Right cardiac atrium (tissue), 5 donors: ENCODE data around the gene HIRA. TPM values are rescaled to one million over a fixed set of nuclear protein-coding genes. Genes with fewer than 3 reads are reported as not detected.

Source experiments
- ATAC-seq, 2 donors: fragments of 200-7000 bp; cut with Tn5 transposase; one replicate each; pipeline versions ENCODE4 v1.8.0 to v1.9.1; 2020; ENCODE audit warnings: moderate library complexity in 2 of 2, mild to moderate bottlenecking in 1 of 2
- DNase-seq, 3 donors: peaks; one replicate each; pipeline ENCODE4 v3.0.0-alpha.2; 2020
- H3K27ac ChIP-seq: one replicate; pipeline ENCODE4 v1.5.1; 2013; ENCODE audit warnings: mild to moderate bottlenecking, low read length, control low read depth, moderate library complexity
- H3K27me3 ChIP-seq: one replicate; pipeline ENCODE4 v1.6.1; 2013; ENCODE audit not compliant: control insufficient read depth, insufficient read depth
- H3K4me1 ChIP-seq: one replicate; pipeline ENCODE4 v1.6.1; 2013; ENCODE audit warnings: low read length; ENCODE audit not compliant: control insufficient read depth, insufficient read depth
- H3K4me3 ChIP-seq: one replicate; pipeline ENCODE4 v1.5.1; 2013; ENCODE audit warnings: low read length, control low read depth
- H3K9me3 ChIP-seq: one replicate; pipeline ENCODE4 v1.6.1; 2013; ENCODE audit warnings: low read length; ENCODE audit not compliant: control insufficient read depth
- WGBS: extraction: QIAGEN DNeasy Blood & Tissue Kit; methylation state at CpG from one replicate; pipeline ENCODE4 v1.1.7; 2013; 5-methylcytosine and 5-hydroxymethylcytosine counted together
- intact Hi-C, 4 donors: fragments of 100-400 bp; cut with DNase I; formaldehyde crosslinking; loops; one replicate each; pipeline versions ENCODE4 v1.11.0 to v1.14.0; 2022 to 2023
- polyA plus RNA-seq: library from polyadenylated mRNA; stranded (reverse); fragments of 200-250 nt; gene quantifications from one replicate; pipeline ENCODE4 v1.2.3, GENCODE V29; 2013
- total RNA-seq, 4 donors: library from RNA; stranded (reverse); fragmentation: NEBNext Ultra II Directional; extraction: Animal tissue kit (Norgen Biotek cat#: 25700); gene quantifications; one replicate each; pipeline ENCODE4 v1.2.1, GENCODE V29; 2021
- donor health status: healthy with polysubstance abuse.
- donor health status: DM: no; HTN: yes; CAD: no.
- donor health status: DM: no; HTN: no; CAD: no.
- donor health status: DM: no; HTN: yes; CAD: no; lungs with severe emphysema.
- donor health status: DM: yes; HTN: yes; CAD: no.

The HIRA gene
- total and polyA plus RNA-seq, 5 donors = 6.2 to 16.1 (median 14.1) TPM

GRCh38 chr22:19351604-19352003 lies 79.9 kb downstream of the HIRA start:
- DNase-seq = no peak
- intact Hi-C loops = no loop called here
- WGBS = 90% methylated on average over 6 of the region's 6 CpGs

GRCh38 chr22:19350947-19351346 lies 80.6 kb downstream of the HIRA start:
- WGBS = 96% methylated on average over 9 of the region's 9 CpGs
- ATAC-seq (no peak), DNase-seq (no peak)
- no peaks in the 10 kb centered on the region for H3K4me1 ChIP-seq
- no peak overlapping the region for H3K4me3 ChIP-seq
- no peaks in the 10 kb centered on the region for H3K27me3 ChIP-seq
- H3K9me3 ChIP-seq = no peaks in the 10 kb centered on the region
- H3K27ac ChIP-seq = no peak overlapping the region
- intact Hi-C loops = no loop called here

More at GRCh38 chr22:19351604-19352003, 79.9 kb downstream of the HIRA start:
- Histone ChIP-seq H3K27ac (no peak overlapping the region), H3K9me3 (no peaks in the 10 kb centered on the region), H3K27me3 (no peaks in the 10 kb centered on the region), H3K4me3 (no peak overlapping the region), H3K4me1 (no peaks in the 10 kb centered on the region)
- ATAC-seq = no peak

GRCh38 chr22:19350476-19350859 lies 81.1 kb downstream of the HIRA start:
- intact Hi-C loops = no loop called here
- H3K4me3 ChIP-seq = no peak overlapping the region
- WGBS = 83% methylated on average over 1 of the region's 1 CpG
- no peaks in the 10 kb centered on the region for H3K4me1 ChIP-seq
- DNase-seq = no peak
- no peaks in the 10 kb centered on the region for H3K27me3 ChIP-seq
- no peaks in the 10 kb centered on the region for H3K9me3 ChIP-seq
- no peak overlapping the region for H3K27ac ChIP-seq
- no peak for ATAC-seq

- H3K4me3 ChIP-seq = no peak overlapping the region
- no peak overlapping the region for H3K27ac ChIP-seq
- intact Hi-C loops = no loop called here
- 93% methylated on average over 5 of the region's 5 CpGs for WGBS
- no peak for ATAC-seq
- H3K27me3 ChIP-seq = no peaks in the 10 kb centered on the region
- H3K4me1 ChIP-seq = no peaks in the 10 kb centered on the region
- H3K9me3 ChIP-seq = no peaks in the 10 kb centered on the region
- DNase-seq = no peak
Measured at GRCh38 chr22:19349778-19350475, 81.6 kb downstream of the HIRA start.

GRCh38 chr22:19346677-19347265 lies 84.8 kb downstream of the HIRA start:
- no peak overlapping the region for H3K27ac ChIP-seq
- H3K27me3 ChIP-seq = no peaks in the 10 kb centered on the region
- intact Hi-C loops = no loop called here
- no peaks in the 10 kb centered on the region for H3K9me3 ChIP-seq
- no peak overlapping the region for H3K4me3 ChIP-seq
- 96% methylated on average over 6 of the region's 6 CpGs for whole genome bisulfite sequencing
- no peaks in the 10 kb centered on the region for H3K4me1 ChIP-seq
- ATAC-seq = no peak
- DNase-seq = no peak

- ATAC-seq = no peak
- Histone ChIP-seq H3K9me3 (no peaks in the 10 kb centered on the region), H3K4me3 (no peak overlapping the region), H3K4me1 (no peaks in the 10 kb centered on the region), H3K27me3 (no peaks in the 10 kb centered on the region), H3K27ac (no peak overlapping the region)
- 98% methylated on average over 1 of the region's 1 CpG for WGBS
- no peak for DNase-seq
- intact Hi-C loops = no loop called here
Measured at GRCh38 chr22:19344420-19344819, 87.1 kb downstream of the HIRA start.

- ATAC-seq (no peak), DNase-seq (no peak)
- H3K27me3 ChIP-seq = no peaks in the 10 kb centered on the region
- no peaks in the 10 kb centered on the region for H3K9me3 ChIP-seq
- H3K4me1 ChIP-seq = no peaks in the 10 kb centered on the region
- no peak overlapping the region for H3K4me3 ChIP-seq
- WGBS = 98% methylated on average over 5 of the region's 5 CpGs
- intact Hi-C loops = no loop called here
- H3K27ac ChIP-seq = no peak overlapping the region
Measured at GRCh38 chr22:19343470-19343869, 88.1 kb downstream of the HIRA start.

GRCh38 chr22:19341500-19341899 lies 90.0 kb downstream of the HIRA start:
- intact Hi-C loops = no loop called here
- Histone ChIP-seq H3K4me1 (no peaks in the 10 kb centered on the region), H3K27me3 (no peaks in the 10 kb centered on the region), H3K4me3 (no peak overlapping the region), H3K9me3 (peaks cover 2% of the 10 kb centered on the region), H3K27ac (no peak overlapping the region)
- ATAC-seq = no peak
- WGBS = 95% methylated on average over 3 of the region's 3 CpGs
- no peak for DNase-seq

- intact Hi-C loops = no loop called here
- Histone ChIP-seq H3K4me3 (no peak overlapping the region), H3K27ac (no peak overlapping the region), H3K9me3 (peaks cover 6% of the 10 kb centered on the region), H3K27me3 (no peaks in the 10 kb centered on the region), H3K4me1 (no peaks in the 10 kb centered on the region)
- WGBS = 97% methylated on average over 2 of the region's 2 CpGs
- DNase-seq = no peak
- ATAC-seq = no peak
Measured at GRCh38 chr22:19337137-19337536, 94.4 kb downstream of the HIRA start.

- intact Hi-C loops = no loop called here
- no peak for DNase-seq
- no peak for ATAC-seq
- no peak overlapping the region for H3K27ac ChIP-seq
- WGBS = 97% methylated on average over 7 of the region's 7 CpGs
- H3K4me3 ChIP-seq = no peak overlapping the region
- H3K27me3 ChIP-seq = no peaks in the 10 kb centered on the region
- H3K9me3 ChIP-seq = peaks cover 6% of the 10 kb centered on the region
- H3K4me1 ChIP-seq = no peaks in the 10 kb centered on the region
Measured at GRCh38 chr22:19336133-19337075, 95.1 kb downstream of the HIRA start.

GRCh38 chr22:19331975-19332374 lies 99.6 kb downstream of the HIRA start:
- Histone ChIP-seq H3K4me1 (no peaks in the 10 kb centered on the region), H3K4me3 (no peak overlapping the region), H3K9me3 (peaks cover 6% of the 10 kb centered on the region), H3K27ac (no peak overlapping the region), H3K27me3 (no peaks in the 10 kb centered on the region)
- 98% methylated on average over 5 of the region's 5 CpGs for WGBS
- intact Hi-C loops = no loop called here
- DNase-seq = no peak
- ATAC-seq = no peak
